Measurements from ENCODE around the gene CCDC146. TPM values are rescaled to one million over a fixed set of nuclear protein-coding genes. Genes with fewer than 3 reads are reported as not detected.
"Not testable (repeated sequence)": the region's sequence is repeated elsewhere in the genome, so short reads cannot be mapped to it uniquely, and the experiment has no call there.

The CCDC146 gene
- total RNA-seq, 1 experiment from 2014 or later: 1.4 TPM

DNA sequence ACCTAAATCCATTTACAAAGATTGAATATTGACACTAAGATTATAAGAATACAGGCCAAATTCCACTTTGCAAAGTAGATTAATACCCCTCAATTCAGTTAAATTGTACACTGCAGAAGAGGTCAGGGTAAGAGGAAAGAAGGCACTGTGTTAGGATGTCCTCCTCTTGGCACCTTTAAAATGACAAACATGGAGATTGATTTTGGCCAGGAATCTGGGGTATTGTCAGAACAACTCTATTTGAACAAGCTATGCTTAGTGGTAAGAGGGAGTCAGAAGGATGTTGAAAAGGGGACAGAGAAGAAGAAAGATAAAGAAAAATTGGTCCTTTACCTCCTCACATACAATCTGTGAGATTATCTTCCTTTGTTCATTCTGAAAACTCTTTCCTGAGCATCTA lies 55.6 kb downstream of the CCDC146 start:
- BruUV-seq (replicated peaks); H3K4me1 Mint-ChIP-seq (ENCODE audit: low read depth, unreplicated experiment); intact Hi-C loops (cut with micrococcal nuclease; ENCODE audit: unreplicated experiment); H3K9me3 ChIP-seq; H3K27me3 ChIP-seq (replicated peaks; ENCODE audit: control insufficient read depth, insufficient read depth, low read length); H3K27me3 Mint-ChIP-seq (ENCODE audit: insufficient read depth, unreplicated experiment); POLR2A ChIA-PET; H3K36me3 ChIP-seq (ENCODE audit: control insufficient read depth, insufficient read depth, low read length); CTCF ChIA-PET; H3K9me3 Mint-ChIP-seq (ENCODE audit: unreplicated experiment); H3K4me3 ChIP-seq (ENCODE audit: low read depth, low read length); DNase-seq; H3K4me3 Mint-ChIP-seq (ENCODE audit: unreplicated experiment); H3K27ac Mint-ChIP-seq (ENCODE audit: unreplicated experiment); H3K4me1 ChIP-seq; H3K36me3 Mint-ChIP-seq (ENCODE audit: insufficient read depth, unreplicated experiment): not testable (repeated sequence)

- TF ChIP-seq, protein P1, sequence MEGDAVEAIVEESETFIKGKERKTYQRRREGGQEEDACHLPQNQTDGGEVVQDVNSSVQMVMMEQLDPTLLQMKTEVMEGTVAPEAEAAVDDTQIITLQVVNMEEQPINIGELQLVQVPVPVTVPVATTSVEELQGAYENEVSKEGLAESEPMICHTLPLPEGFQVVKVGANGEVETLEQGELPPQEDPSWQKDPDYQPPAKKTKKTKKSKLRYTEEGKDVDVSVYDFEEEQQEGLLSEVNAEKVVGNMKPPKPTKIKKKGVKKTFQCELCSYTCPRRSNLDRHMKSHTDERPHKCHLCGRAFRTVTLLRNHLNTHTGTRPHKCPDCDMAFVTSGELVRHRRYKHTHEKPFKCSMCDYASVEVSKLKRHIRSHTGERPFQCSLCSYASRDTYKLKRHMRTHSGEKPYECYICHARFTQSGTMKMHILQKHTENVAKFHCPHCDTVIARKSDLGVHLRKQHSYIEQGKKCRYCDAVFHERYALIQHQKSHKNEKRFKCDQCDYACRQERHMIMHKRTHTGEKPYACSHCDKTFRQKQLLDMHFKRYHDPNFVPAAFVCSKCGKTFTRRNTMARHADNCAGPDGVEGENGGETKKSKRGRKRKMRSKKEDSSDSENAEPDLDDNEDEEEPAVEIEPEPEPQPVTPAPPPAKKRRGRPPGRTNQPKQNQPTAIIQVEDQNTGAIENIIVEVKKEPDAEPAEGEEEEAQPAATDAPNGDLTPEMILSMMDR (IDR thresholded peaks at IDR 0.05; ENCODE audit: insufficient read depth in 1 of 2, low read depth in 1 of 2, low read length in 1 of 2, severe bottlenecking in 1 of 2, unreplicated experiment in 1 of 2): no peak
- H3K4me3 ChIP-seq (ENCODE audit: low read depth, low read length): no peak overlapping the region
- no peaks in the 10 kb centered on the region for H3K4me1 ChIP-seq
- DNase-seq: no peak
- H3K9me3 ChIP-seq: no peaks in the 10 kb centered on the region
- Mint-ChIP-seq H3K9me3 (ENCODE audit: unreplicated experiment) (no peaks in the 10 kb centered on the region), H3K4me1 (ENCODE audit: low read depth, unreplicated experiment) (peaks cover 6% of the 10 kb centered on the region), H3K36me3 (ENCODE audit: insufficient read depth, unreplicated experiment) (no peaks in the 10 kb centered on the region), H3K4me3 (ENCODE audit: unreplicated experiment) (no peak overlapping the region), H3K27ac (ENCODE audit: unreplicated experiment) (no peak overlapping the region), H3K27me3 (ENCODE audit: insufficient read depth, unreplicated experiment) (no peaks in the 10 kb centered on the region)
- BruUV-seq (replicated peaks): no TSS peak
- intact Hi-C loops (cut with micrococcal nuclease; ENCODE audit: unreplicated experiment): no loop called here
- no peaks in the 10 kb centered on the region; the same call in 1 of the 2 replicates for H3K27me3 ChIP-seq (replicated peaks; ENCODE audit: control insufficient read depth, insufficient read depth, low read length)
- ChIA-PET POLR2A (no interaction called here), CTCF (no interaction called here)
- no peaks in the 10 kb centered on the region for H3K36me3 ChIP-seq (ENCODE audit: control insufficient read depth, insufficient read depth, low read length)
Observed at GRCh38 chr7:77181015-77181595, 58.7 kb downstream of the CCDC146 start.

DNA sequence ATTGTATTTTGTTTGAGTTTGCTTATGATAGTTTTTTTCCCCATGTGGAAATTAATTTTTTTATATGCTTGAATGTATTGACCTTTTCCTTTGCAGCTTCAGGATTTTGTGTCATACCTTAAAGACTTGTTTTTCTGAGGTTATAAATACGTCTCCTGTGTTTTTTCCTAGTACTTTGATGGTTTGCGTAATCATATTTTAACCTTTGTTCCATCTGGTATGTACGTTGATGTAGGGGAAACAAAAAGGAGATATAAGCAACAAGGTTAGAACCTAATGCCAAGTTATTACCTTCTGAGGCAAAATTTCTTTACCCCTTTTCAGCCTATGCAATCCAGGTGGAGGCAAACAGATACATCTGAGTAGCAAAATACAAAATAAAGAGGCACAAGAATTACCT lies 59.3 kb downstream of the CCDC146 start:
- Mint-ChIP-seq H3K36me3 (ENCODE audit: insufficient read depth, unreplicated experiment) (no peaks in the 10 kb centered on the region), H3K9me3 (ENCODE audit: unreplicated experiment) (no peaks in the 10 kb centered on the region), H3K4me1 (ENCODE audit: low read depth, unreplicated experiment) (peaks cover 6% of the 10 kb centered on the region), H3K27ac (ENCODE audit: unreplicated experiment) (no peak overlapping the region), H3K27me3 (ENCODE audit: insufficient read depth, unreplicated experiment) (no peaks in the 10 kb centered on the region), H3K4me3 (ENCODE audit: unreplicated experiment) (no peak overlapping the region)
- no peaks in the 10 kb centered on the region for H3K4me1 ChIP-seq
- DNase-seq: no peak
- ChIA-PET POLR2A (no interaction called here), CTCF (no interaction called here)
- H3K36me3 ChIP-seq (ENCODE audit: control insufficient read depth, insufficient read depth, low read length): no peaks in the 10 kb centered on the region
- no peaks in the 10 kb centered on the region for H3K9me3 ChIP-seq
- intact Hi-C loops (cut with micrococcal nuclease; ENCODE audit: unreplicated experiment): no loop called here
- TF ChIP-seq, protein P1 (IDR thresholded peaks at IDR 0.05; ENCODE audit: insufficient read depth in 1 of 2, low read depth in 1 of 2, low read length in 1 of 2, severe bottlenecking in 1 of 2, unreplicated experiment in 1 of 2): no peak
- no peak overlapping the region for H3K4me3 ChIP-seq (ENCODE audit: low read depth, low read length)
- no peaks in the 10 kb centered on the region; the same call in 1 of the 2 replicates for H3K27me3 ChIP-seq (replicated peaks; ENCODE audit: control insufficient read depth, insufficient read depth, low read length)
- no TSS peak for BruUV-seq (replicated peaks)

DNA sequence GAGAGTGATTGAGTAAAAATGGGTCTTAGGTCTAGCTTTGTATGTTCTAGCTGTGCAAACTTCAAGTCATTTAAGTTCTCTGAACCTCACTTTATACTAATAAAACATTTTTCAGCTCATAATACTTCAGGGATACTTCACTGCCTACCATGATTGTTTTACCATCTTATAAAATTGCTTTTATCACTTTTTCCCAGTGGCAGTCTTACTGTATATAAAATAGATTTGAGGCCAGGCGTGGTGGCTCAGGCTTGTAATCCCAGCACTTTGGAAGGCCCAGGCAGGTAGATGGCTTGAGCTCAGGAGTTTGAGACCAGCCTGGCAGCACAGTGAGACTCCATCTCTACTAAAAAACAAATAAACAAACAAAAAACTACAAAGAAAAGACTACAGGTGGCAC lies 59.8 kb downstream of the CCDC146 start:
- no peaks in the 10 kb centered on the region for H3K9me3 Mint-ChIP-seq (ENCODE audit: unreplicated experiment)
- Histone ChIP-seq H3K9me3 (no peaks in the 10 kb centered on the region), H3K27me3 (replicated peaks; ENCODE audit: control insufficient read depth, insufficient read depth, low read length) (no peaks in the 10 kb centered on the region; the same call in 1 of the 2 replicates), H3K4me3 (ENCODE audit: low read depth, low read length) (no peak overlapping the region), H3K36me3 (ENCODE audit: control insufficient read depth, insufficient read depth, low read length) (no peaks in the 10 kb centered on the region), H3K4me1 (no peaks in the 10 kb centered on the region)
- H3K36me3 Mint-ChIP-seq (ENCODE audit: insufficient read depth, unreplicated experiment): no peaks in the 10 kb centered on the region
- H3K4me3 Mint-ChIP-seq (ENCODE audit: unreplicated experiment): no peak overlapping the region
- H3K27me3 Mint-ChIP-seq (ENCODE audit: insufficient read depth, unreplicated experiment): no peaks in the 10 kb centered on the region
- BruUV-seq (replicated peaks): no TSS peak
- ChIA-PET CTCF (no interaction called here), POLR2A (no interaction called here)
- TF ChIP-seq, protein P1 (IDR thresholded peaks at IDR 0.05; ENCODE audit: insufficient read depth in 1 of 2, low read depth in 1 of 2, low read length in 1 of 2, severe bottlenecking in 1 of 2, unreplicated experiment in 1 of 2): no peak
- DNase-seq: no peak
- H3K4me1 Mint-ChIP-seq (ENCODE audit: low read depth, unreplicated experiment): peaks cover 6% of the 10 kb centered on the region
- intact Hi-C loops (cut with micrococcal nuclease; ENCODE audit: unreplicated experiment): no loop called here
- H3K27ac Mint-ChIP-seq (ENCODE audit: unreplicated experiment): no peak overlapping the region

Data from Caco-2 (cell line).